ENCODE data around the gene RTN4RL2.

Gene RTN4RL2

GRCh38 chr11:57500515-57500914 is 40.2 kb downstream of the RTN4RL2 start:
- DNase-seq (ENCODE audit: low spot score): no peak

GRCh38 chr11:57500926-57501325 is 40.6 kb downstream of the RTN4RL2 start:
- DNase-seq (ENCODE audit: low spot score): no peak

- no peak for DNase-seq (ENCODE audit: low spot score)
These were observed 41.6 kb downstream of the RTN4RL2 start for GRCh38 chr11:57501953-57502352.

GRCh38 chr11:57502376-57502775 is 42.0 kb downstream of the RTN4RL2 start:
- DNase-seq (ENCODE audit: low spot score): no peak

- DNase-seq (ENCODE audit: low spot score): no peak
These were observed 42.5 kb downstream of the RTN4RL2 start for GRCh38 chr11:57502870-57503269.

- no peak for DNase-seq (ENCODE audit: low spot score)
These were observed 44.2 kb downstream of the RTN4RL2 start for GRCh38 chr11:57504511-57504910.

GRCh38 chr11:57506522-57506921 is 46.2 kb downstream of the RTN4RL2 start:
- no peak for DNase-seq (ENCODE audit: low spot score)

GRCh38 chr11:57508341-57509170 is 48.2 kb downstream of the RTN4RL2 start:
- no peak for DNase-seq (ENCODE audit: low spot score)

- no peak for DNase-seq (ENCODE audit: low spot score)
These were observed 51.6 kb downstream of the RTN4RL2 start for GRCh38 chr11:57511741-57512430.

GRCh38 chr11:57512646-57513451 is 52.5 kb downstream of the RTN4RL2 start:
- no peak for DNase-seq (ENCODE audit: low spot score)

GRCh38 chr11:57513452-57513795 is 53.1 kb downstream of the RTN4RL2 start:
- no peak for DNase-seq (ENCODE audit: low spot score)

GRCh38 chr11:57513911-57514537 is 53.7 kb downstream of the RTN4RL2 start:
- DNase-seq (ENCODE audit: low spot score): no peak

GRCh38 chr11:57514538-57515331 is 54.4 kb downstream of the RTN4RL2 start:
- DNase-seq (ENCODE audit: low spot score): no peak

GRCh38 chr11:57515332-57516060 is 55.2 kb downstream of the RTN4RL2 start, which contains the start of gene SLC43A1:
Gene SLC43A1, minus strand, starts transcription at chr11:57515702. Its CDS starts 1,591 bp downstream, at chr11:57514111.
- peak; percentile 57 for DNase-seq (ENCODE audit: low spot score)

GRCh38 chr11:57516061-57516443 is 55.7 kb downstream of the RTN4RL2 start:
- no peak for DNase-seq (ENCODE audit: low spot score)

GRCh38 chr11:57521116-57521515 is 60.8 kb downstream of the RTN4RL2 start:
- DNase-seq (ENCODE audit: low spot score): no peak

- DNase-seq (ENCODE audit: low spot score): no peak
These were observed 63.1 kb downstream of the RTN4RL2 start for GRCh38 chr11:57523419-57523818.

All from LoVo (cell line).